Measurements from ENCODE around the gene UBLCP1.
"Not testable (repeated sequence)": the region's sequence is repeated elsewhere in the genome, so short reads cannot be mapped to it uniquely, and the experiment has no call there.

UBLCP1 gene

GRCh38 chr5:159269723-159270122 is 6.6 kb downstream of the UBLCP1 start:
- peaks cover 64% of the 10 kb centered on the region for H3K36me3 Mint-ChIP-seq (ENCODE audit: low read depth)
- DNase-seq (no peak), ATAC-seq (no peak)
- peaks cover 12% of the 10 kb centered on the region for H3K9me3 Mint-ChIP-seq
- H3K27me3 Mint-ChIP-seq, result no peaks in the 10 kb centered on the region
- peaks cover 36% of the 10 kb centered on the region for H3K4me1 Mint-ChIP-seq
- H3K27ac Mint-ChIP-seq, result no peak overlapping the region
- no peak overlapping the region for H3K4me3 Mint-ChIP-seq

- Mint-ChIP-seq H3K36me3 (ENCODE audit: low read depth) (peaks cover 49% of the 10 kb centered on the region), H3K9me3 (no peaks in the 10 kb centered on the region), H3K27ac (no peak overlapping the region), H3K4me3 (no peak overlapping the region), H3K27me3 (no peaks in the 10 kb centered on the region), H3K4me1 (peaks cover 32% of the 10 kb centered on the region)
- ATAC-seq, result no peak
- no peak for DNase-seq
These were observed 10.8 kb downstream of the UBLCP1 start for GRCh38 chr5:159273923-159274322.

GRCh38 chr5:159274676-159275075 is 11.6 kb downstream of the UBLCP1 start:
- Mint-ChIP-seq H3K27me3 (no peaks in the 10 kb centered on the region), H3K4me3 (no peak overlapping the region), H3K4me1 (peaks cover 28% of the 10 kb centered on the region), H3K36me3 (ENCODE audit: low read depth) (peaks cover 50% of the 10 kb centered on the region), H3K27ac (no peak overlapping the region), H3K9me3 (no peaks in the 10 kb centered on the region)
- ATAC-seq (no peak), DNase-seq (no peak)

- ATAC-seq (no peak), DNase-seq (no peak)
- H3K27me3 Mint-ChIP-seq, result no peaks in the 10 kb centered on the region
- no peaks in the 10 kb centered on the region for H3K36me3 Mint-ChIP-seq (ENCODE audit: low read depth)
- no peak overlapping the region for H3K4me3 Mint-ChIP-seq
- H3K4me1 Mint-ChIP-seq, result no peaks in the 10 kb centered on the region
- H3K27ac Mint-ChIP-seq, result no peak overlapping the region
- H3K9me3 Mint-ChIP-seq, result no peaks in the 10 kb centered on the region
These were observed 23.4 kb downstream of the UBLCP1 start for GRCh38 chr5:159286420-159287035.

GRCh38 chr5:159290741-159291140 is 27.7 kb downstream of the UBLCP1 start:
- H3K4me1 Mint-ChIP-seq, result no peaks in the 10 kb centered on the region

GRCh38 chr5:159294921-159295320 is 31.8 kb downstream of the UBLCP1 start:
- no peak overlapping the region for H3K27ac Mint-ChIP-seq
- peaks cover 2% of the 10 kb centered on the region for H3K36me3 Mint-ChIP-seq (ENCODE audit: low read depth)
- H3K4me3 Mint-ChIP-seq, result no peak overlapping the region
- H3K9me3 Mint-ChIP-seq, result peaks cover 16% of the 10 kb centered on the region
- H3K27me3 Mint-ChIP-seq, result no peaks in the 10 kb centered on the region
- no peaks in the 10 kb centered on the region for H3K4me1 Mint-ChIP-seq
- no peak for ATAC-seq
- no peak for DNase-seq

More at GRCh38 chr5:159290741-159291140, 27.7 kb downstream of the UBLCP1 start:
- DNase-seq (no peak), ATAC-seq (no peak)
- no peaks in the 10 kb centered on the region for H3K9me3 Mint-ChIP-seq
- no peak overlapping the region for H3K4me3 Mint-ChIP-seq
- H3K36me3 Mint-ChIP-seq (ENCODE audit: low read depth), result no peaks in the 10 kb centered on the region
- no peak overlapping the region for H3K27ac Mint-ChIP-seq
- H3K27me3 Mint-ChIP-seq, result no peaks in the 10 kb centered on the region

- H3K4me1 Mint-ChIP-seq; H3K36me3 Mint-ChIP-seq (ENCODE audit: low read depth); ATAC-seq; H3K27ac Mint-ChIP-seq; DNase-seq; H3K27me3 Mint-ChIP-seq; H3K4me3 Mint-ChIP-seq: not testable (repeated sequence)
- H3K9me3 Mint-ChIP-seq, result peaks cover 28% of the 10 kb centered on the region
These were observed 34.2 kb downstream of the UBLCP1 start for GRCh38 chr5:159297300-159297699.

- no peak for DNase-seq
- no peaks in the 10 kb centered on the region for H3K4me1 Mint-ChIP-seq
- H3K27ac Mint-ChIP-seq, result no peak overlapping the region
- H3K9me3 Mint-ChIP-seq, result peaks cover 38% of the 10 kb centered on the region
- H3K27me3 Mint-ChIP-seq, result peaks cover 2% of the 10 kb centered on the region
- H3K4me3 Mint-ChIP-seq, result no peak overlapping the region
- ATAC-seq, result no peak
- H3K36me3 Mint-ChIP-seq (ENCODE audit: low read depth), result peaks cover 10% of the 10 kb centered on the region
These were observed 38.4 kb downstream of the UBLCP1 start for GRCh38 chr5:159301466-159301865.

- peaks cover 38% of the 10 kb centered on the region for H3K9me3 Mint-ChIP-seq
- H3K27me3 Mint-ChIP-seq; DNase-seq; H3K4me1 Mint-ChIP-seq; H3K36me3 Mint-ChIP-seq (ENCODE audit: low read depth); H3K4me3 Mint-ChIP-seq; ATAC-seq: not testable (repeated sequence)
- H3K27ac Mint-ChIP-seq, result peak overlapping the region; percentile 62
These were observed 39.1 kb downstream of the UBLCP1 start for GRCh38 chr5:159301929-159302860.

- DNase-seq (no peak), ATAC-seq (no peak)
- Mint-ChIP-seq H3K27me3 (peaks cover 4% of the 10 kb centered on the region), H3K9me3 (peaks cover 29% of the 10 kb centered on the region), H3K27ac (no peak overlapping the region), H3K36me3 (ENCODE audit: low read depth) (peaks cover 8% of the 10 kb centered on the region), H3K4me1 (no peaks in the 10 kb centered on the region), H3K4me3 (no peak overlapping the region)
These were observed 40.2 kb downstream of the UBLCP1 start for GRCh38 chr5:159303286-159303685.

- Mint-ChIP-seq H3K36me3 (ENCODE audit: low read depth) (peaks cover 8% of the 10 kb centered on the region), H3K4me1 (no peaks in the 10 kb centered on the region), H3K9me3 (peaks cover 22% of the 10 kb centered on the region), H3K27ac (no peak overlapping the region), H3K4me3 (no peak overlapping the region), H3K27me3 (peaks cover 10% of the 10 kb centered on the region)
- ATAC-seq (no peak), DNase-seq (no peak)
These were observed 42.0 kb downstream of the UBLCP1 start for GRCh38 chr5:159304961-159305595.

- H3K4me1 Mint-ChIP-seq, result peaks cover 3% of the 10 kb centered on the region
- H3K9me3 Mint-ChIP-seq, result no peaks in the 10 kb centered on the region
- peaks cover 20% of the 10 kb centered on the region for H3K27me3 Mint-ChIP-seq
- ATAC-seq, result no peak
- no peaks in the 10 kb centered on the region for H3K36me3 Mint-ChIP-seq (ENCODE audit: low read depth)
- H3K27ac Mint-ChIP-seq, result no peak overlapping the region
- no peak for DNase-seq
- H3K4me3 Mint-ChIP-seq, result no peak overlapping the region
These were observed 46.8 kb downstream of the UBLCP1 start for GRCh38 chr5:159309689-159310433.

GRCh38 chr5:159310511-159310910 is 47.4 kb downstream of the UBLCP1 start:
- H3K27ac Mint-ChIP-seq, result no peak overlapping the region
- ATAC-seq (peak; percentile 65), DNase-seq (peak; percentile 20)
- no peaks in the 10 kb centered on the region for H3K9me3 Mint-ChIP-seq
- peaks cover 3% of the 10 kb centered on the region for H3K4me1 Mint-ChIP-seq
- H3K36me3 Mint-ChIP-seq (ENCODE audit: low read depth), result no peaks in the 10 kb centered on the region
- no peak overlapping the region for H3K4me3 Mint-ChIP-seq
- H3K27me3 Mint-ChIP-seq, result peaks cover 20% of the 10 kb centered on the region

- no peak overlapping the region for H3K4me3 Mint-ChIP-seq
- no peak overlapping the region for H3K27ac Mint-ChIP-seq
These were observed 48.0 kb downstream of the UBLCP1 start for GRCh38 chr5:159311063-159311462.

More at GRCh38 chr5:159311063-159311462, 48.0 kb downstream of the UBLCP1 start:
- H3K36me3 Mint-ChIP-seq (ENCODE audit: low read depth), result no peaks in the 10 kb centered on the region
- DNase-seq (no peak), ATAC-seq (no peak)
- peaks cover 3% of the 10 kb centered on the region for H3K4me1 Mint-ChIP-seq
- H3K27me3 Mint-ChIP-seq, result peaks cover 20% of the 10 kb centered on the region
- no peaks in the 10 kb centered on the region for H3K9me3 Mint-ChIP-seq
